NCI-H1930 (cell line): Measurements from ENCODE around the gene DNMBP.
"Not testable (repeated sequence)": the region's sequence is repeated elsewhere in the genome, so short reads cannot be mapped to it uniquely, and the experiment has no call there.

Source experiments
- DNase-seq, 2 experiments: peaks; one replicate each; lab custom pipeline; 2025; lab: John Stamatoyannopoulos, UW

DNMBP gene

DNA sequence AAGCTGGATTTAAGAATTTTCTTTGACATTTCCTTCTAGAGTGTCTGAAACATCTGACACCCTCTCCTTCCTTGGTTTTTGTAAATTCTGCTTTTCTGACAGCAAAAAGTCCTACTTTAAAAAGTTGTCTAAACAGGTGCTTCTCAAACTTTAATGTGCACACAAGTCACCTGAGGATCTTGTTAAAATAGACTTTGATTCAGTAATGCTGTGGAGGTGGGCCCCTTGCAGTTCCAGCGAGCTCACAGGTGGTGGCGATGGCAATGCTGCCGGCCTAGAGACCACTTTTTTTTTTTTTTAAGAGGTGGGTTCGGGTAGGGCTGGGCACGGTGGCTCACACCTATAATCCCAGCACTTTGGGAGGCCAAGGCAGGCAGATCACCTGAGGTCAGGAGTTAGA, 150.2 kb downstream of the DNMBP start:
- DNase-seq = no peak

DNA sequence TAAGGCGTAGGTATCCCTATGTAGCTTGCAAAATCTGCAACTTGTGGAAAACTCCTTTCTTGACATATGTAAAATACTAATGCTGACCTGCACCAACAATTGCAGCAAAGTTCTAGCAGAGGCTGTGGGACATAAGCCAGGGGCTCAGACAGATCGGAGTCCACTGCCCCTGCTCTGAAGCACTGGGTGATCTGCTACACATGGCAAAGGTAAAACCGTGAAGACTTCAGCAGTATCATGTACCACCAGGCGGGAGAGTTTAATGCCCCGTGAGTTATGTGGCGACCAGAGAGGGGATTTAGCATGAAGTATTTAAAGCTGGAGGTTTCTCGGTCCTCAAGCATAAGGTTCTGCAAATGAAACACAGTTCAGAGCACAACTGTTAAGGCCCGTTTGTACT, 150.9 kb downstream of the DNMBP start:
- no peak for DNase-seq

DNA sequence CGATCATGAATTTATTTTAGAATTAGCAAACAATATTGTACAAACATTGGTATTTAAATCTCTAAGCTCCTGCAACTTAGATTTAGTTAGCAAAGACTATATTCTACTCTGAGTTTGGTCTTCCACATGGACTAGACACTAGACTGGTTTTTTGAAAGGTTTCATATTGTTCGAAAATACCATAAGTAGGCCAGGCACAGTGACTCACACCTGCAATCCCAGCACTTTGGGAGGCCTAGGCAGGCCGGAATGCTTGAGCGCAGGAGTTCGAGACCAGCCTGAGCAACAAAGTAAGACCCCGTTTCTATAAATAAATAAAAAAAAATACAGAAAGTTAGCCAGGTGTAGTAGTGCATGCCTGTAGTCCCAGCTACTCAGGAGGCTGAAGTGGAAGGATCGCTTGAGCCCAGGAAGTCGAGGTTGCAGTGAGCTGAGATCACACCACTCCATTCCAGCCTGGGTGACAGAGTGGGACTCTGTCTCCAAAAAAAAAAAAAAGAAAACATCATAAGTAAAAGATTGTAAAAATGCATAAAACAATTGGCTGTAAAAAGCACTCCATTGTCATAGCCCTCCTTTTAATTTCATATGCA, 154.2 kb downstream of the DNMBP start:
- DNase-seq = no peak

DNA sequence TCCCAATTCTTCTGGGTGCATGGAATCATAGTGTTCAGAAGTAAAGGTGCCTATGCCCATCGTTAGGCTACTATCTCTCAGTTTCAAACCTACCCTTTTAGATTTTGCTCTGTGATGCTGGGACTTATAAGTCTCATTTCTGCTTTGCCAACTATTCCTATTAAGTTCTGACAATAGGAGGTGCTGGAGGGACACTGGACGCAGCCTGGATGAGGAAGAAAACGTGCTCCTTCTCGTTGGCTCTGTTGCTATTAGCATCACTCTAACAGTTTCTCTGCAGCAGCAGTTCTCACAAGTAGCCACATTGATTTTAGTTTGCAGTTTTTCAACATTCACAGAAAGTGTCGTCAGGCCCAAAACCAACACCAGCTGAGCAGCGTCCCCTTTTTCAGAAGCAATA, 154.9 kb downstream of the DNMBP start:
- no peak for DNase-seq

DNA sequence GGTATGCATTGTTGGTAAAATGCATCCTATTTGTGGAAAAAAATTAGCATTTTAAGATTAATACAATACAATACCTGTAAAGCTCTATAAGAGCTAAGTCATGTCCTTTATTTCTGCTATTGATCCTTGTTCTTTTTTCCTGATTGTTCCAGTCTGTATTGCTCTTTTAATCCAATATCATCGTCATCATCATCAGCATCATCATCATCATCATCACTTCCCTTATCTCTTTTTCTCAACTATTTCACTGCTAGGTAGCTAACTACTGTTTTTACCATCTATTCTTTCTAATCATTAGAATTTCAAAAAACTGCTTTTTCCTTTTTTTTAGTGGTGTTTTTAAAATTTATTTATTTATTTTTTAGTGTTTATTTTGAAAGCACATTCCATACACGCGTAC, 156.1 kb downstream of the DNMBP start:
- DNase-seq = no peak

DNA sequence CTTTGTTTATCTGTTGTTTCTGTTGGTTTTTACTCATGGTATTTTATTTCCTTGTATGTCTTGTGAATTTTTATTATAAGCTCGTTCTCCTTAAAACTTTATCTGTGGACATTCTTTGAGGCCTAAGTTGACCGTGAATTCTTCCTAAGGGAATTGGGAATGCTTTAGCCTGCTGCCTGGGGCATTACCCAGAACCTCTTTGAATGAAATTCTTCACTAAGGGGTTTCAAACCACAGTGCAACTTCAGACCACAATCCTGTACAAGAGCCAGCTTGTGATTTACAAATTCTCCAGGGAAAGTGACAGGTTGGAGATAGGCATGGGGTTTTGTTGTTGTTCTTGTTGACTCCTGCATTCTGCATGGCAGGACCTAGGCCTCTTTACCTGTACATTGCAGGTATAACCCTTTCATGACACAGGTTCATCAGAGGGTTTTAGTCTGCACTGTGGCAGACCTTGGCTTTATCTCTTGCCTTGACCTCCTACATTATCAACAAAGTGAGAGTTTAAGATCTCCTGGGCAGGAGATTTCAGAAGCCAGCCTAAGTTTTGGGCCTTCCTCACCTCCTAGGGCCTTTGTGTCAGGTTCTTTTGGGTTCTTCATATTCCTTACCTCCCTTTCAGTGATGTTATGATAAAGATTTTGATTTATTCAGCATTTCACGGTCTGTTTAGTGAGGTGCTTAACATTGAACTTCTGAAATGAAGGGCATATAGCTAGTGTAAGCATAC, 157.1 kb downstream of the DNMBP start:
- no peak for DNase-seq

DNA sequence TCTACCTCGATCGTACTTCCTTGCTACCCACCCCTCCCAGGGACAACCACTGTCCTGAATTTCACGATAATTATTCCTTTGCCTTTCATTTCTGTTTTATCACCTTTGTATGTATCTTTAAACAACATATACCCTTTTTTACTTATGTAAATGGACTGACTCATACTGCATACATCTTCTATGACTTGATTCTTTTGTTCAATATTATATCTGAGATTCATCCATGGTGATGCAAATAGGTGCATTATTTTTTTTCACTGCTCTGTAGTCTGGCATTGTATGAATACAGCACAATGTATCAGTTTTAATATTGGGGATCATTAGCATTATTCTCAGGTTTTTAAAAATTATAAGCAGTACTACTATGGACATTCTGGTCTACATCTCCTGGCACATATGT, 157.9 kb downstream of the DNMBP start:
- no peak for DNase-seq

DNA sequence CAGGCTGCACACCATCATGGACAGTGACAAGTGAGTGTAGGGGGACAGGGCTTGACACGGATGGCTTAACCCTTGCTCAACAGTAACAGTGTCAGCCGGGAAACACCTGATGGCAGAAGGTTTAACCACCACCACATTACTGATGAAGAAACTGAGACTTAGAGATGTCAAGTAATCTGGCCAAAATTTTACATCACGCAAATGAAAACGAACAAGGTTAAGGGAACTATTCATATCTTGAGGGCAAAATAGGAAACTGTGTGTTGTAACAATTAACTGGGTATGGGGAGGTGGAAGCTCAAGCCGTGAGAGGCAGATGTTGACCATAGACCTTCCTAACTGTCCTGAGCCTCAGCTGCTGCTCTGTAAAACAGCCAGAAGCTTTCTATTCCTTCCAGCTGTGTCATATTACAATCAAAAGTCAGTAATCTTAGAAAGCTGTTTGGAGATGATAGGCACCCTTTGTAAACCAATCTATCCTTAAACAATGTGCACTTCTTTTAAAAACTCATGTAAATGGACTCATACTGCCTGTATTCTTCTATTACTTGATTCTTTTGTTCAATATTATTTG, 158.9 kb downstream of the DNMBP start:
- DNase-seq = no peak

DNA sequence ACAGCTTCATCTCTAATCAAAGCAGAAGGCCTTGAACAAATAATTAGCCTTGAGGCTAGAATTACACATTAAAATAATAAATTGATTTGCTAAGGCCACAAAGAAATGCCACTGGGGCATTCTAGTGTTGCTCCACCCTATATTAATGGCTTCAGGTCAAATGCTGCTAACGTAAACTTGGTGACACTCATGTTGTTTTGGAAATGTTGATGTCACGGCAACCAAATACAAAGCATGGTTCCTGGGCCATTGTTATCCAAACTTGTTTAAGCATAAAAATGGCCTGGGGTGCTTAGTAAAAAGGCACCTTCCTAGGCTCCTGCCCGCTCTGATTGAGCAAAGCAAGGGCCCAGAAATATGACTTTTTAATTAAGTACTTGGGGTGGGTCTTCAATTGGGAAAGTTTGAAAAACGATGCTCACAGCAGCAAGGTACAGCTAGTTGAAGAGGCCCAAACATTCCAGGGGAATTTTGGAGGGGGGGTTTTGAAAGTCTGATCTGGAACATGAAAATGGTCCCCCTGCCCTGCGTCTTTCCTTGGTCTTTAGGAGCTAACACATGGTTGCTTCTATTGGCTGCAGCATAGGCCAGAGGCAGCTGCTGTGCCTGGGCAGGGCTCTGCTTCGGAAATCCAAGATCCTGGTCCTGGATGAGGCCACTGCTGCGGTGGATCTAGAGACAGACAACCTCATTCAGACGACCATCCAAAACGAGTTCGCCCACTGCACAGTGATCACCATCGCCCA, 159.6 kb downstream of the DNMBP start:
- no peak for DNase-seq

DNA sequence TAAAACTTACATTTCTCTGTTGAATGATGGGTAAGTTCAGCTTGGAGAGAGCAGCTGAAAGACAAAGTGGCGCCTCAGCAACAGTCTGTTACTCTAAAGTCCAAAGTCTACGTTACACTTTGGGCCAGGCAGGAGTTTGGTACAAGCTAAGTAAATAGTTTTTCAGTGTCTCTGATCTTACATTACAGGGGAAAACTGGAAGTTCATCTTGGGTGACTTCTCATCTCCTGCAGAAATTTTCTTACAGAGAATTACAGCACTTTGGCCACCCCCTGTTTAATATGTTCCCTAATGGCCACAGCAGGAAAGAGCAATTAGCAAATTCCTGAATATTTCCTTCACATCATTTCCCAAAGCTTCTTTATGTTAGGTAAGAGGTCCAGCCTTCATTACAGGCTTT, 160.2 kb downstream of the DNMBP start:
- no peak for DNase-seq

DNA sequence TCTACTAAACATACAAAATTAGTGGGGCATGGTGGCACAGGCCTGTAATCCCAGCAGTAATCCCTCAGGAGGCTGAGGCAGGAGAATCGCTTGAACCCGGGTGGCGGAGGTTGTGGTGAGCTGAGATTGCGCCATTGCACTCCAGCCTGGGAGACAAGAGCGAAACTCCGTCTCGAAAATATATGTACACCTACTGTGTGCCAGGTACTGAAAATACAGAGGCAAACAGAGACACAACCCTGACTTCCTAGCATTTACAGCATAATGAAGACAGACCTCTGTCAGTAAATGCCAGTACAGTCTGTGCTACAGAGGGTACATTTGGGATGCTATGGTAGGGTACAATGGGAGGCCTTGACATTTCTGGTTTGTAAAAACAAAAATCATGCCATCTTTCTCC, 160.7 kb downstream of the DNMBP start:
- no peak for DNase-seq

DNA sequence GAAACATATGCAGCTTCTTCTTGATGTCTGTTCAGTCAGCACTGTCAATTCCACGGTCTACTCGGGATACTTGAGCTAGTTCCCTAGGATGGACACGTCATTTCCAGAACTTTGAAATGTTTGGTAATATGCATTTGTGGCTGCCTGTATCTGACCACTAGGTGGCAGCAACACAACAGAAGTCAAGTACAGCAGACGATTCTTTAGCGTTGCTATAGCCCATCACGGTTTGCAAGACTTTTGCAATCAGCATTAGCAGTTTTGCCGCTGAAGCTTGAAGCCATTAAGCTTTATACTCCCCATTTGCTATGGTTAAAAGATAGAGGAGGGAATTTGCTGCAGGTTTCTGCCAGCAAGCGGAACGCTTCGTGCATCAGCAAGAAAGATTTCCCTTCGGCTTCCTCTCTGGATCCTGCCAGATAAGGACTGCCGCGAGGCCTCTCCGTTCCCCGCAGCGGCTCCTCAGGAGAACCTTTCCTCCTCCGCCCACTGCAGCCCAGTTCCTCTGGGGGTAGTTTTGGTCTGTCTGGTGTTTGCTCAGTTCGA, 163.8 kb downstream of the DNMBP start:
- peak; percentile 11 to 63 for DNase-seq

DNA sequence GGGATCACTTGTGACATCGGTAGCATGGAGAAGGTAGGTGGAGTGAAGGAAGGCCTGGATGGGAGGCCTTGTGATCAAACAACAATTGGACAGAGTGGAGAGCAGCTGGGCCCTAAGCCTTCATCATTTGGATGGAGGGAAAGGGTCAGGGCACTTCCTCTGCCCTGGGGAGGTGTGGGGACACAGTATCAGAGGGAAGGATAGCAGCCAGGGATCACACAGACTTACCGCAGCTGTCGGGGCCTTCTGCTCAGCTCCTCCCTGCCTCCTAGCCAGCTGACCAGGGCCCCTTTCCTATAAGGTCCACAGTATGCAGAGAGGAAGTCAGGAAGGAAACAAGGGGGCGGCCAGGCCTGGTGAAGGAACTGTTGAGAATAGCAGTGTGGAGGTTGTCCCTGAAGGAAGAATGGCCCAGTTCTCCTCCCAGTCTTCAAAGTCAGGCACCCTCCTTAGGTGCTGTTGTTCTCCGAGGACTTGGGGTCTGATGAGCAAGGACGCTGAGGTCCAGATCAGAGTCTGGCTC, 165.3 kb downstream of the DNMBP start:
- DNase-seq = no peak

DNA sequence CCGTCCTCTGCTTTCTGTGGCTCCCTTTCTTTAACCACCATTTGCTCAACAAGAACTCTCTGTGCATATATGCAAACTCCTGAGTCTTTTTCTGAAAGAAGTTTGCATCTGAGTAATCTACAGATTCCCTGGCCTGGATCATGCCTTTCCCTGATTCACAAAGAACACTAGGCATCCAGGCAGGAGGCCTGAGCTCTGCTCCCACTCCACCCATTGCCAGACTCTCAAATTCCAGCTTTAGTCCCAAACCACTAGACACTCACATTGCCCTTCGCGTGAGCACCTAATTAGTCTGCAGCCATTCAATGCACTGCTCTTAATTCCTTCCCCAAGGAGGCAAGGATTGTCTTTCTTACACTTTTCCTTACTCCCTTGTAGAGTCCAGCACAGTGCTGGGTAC, 166.4 kb downstream of the DNMBP start:
- DNase-seq = no peak

DNA sequence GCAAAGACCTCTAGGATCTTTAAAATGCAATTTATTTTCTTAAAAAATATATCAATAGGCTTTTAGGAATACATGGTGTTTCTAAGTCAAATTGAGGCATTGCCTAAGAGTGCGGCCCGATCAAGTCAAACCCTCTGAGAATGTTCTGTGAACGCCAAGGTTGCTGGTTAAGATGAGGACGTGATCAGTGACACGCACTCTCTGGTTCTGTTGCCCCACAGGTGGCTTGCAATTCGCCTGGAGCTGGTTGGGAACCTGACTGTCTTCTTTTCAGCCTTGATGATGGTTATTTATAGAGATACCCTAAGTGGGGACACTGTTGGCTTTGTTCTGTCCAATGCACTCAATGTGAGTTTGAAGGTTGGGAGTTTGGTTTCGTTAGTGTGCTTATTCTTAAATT, 168.0 kb downstream of the DNMBP start:
- DNase-seq = no peak

DNA sequence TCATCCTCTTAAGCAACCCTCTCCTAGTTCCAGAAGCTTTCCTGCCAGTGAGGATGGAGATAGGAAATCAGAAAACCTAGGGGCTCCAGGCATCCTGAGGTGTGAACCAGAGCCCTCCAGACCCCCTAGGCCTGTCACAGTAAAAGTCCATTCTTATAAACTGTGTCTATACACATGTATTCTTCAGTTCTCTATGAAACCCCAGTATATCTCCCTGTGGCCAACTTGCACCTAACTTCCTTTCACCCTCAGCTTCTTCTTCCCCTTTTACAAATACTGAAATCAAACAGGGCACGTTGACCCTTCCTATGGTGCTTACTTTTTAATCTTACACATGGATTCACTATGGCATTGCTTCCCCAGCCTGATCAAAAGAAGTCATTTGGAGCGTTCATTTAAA, 168.9 kb downstream of the DNMBP start:
- DNase-seq = not testable (repeated sequence)

DNA sequence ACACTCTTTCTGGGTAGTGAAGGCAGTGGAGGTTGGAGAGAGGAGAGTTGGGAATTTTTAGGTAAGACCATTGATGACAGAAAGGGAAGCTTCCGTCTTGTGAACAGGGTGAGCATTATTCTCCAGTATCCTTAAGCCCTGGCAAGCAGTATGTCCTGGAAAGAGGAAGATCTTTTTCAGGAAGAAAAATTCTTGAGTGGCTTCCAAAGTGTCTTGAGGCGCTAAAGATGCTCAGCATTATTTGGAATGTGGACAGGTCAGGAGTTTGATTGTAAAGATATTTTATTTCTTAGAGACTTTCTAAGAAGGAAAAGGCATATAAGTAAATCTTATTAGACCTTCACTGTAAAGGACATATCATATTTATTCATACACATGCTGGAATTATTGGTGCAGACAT, 173.0 kb downstream of the DNMBP start:
- DNase-seq = no peak

DNA sequence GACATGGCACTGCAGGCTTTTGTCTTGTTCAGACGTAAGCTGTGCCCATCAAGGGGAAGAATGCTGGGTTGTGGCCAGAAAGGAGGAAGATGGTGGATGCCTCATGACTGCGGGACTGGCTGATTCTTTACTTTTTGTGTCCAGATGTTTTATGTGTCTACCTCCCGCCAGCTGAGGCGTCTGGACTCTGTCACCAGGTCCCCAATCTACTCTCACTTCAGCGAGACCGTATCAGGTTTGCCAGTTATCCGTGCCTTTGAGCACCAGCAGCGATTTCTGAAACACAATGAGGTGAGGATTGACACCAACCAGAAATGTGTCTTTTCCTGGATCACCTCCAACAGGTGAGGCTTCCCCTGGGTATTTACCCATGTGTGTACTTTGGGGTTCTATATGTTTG, 173.8 kb downstream of the DNMBP start:
- DNase-seq = no peak

DNA sequence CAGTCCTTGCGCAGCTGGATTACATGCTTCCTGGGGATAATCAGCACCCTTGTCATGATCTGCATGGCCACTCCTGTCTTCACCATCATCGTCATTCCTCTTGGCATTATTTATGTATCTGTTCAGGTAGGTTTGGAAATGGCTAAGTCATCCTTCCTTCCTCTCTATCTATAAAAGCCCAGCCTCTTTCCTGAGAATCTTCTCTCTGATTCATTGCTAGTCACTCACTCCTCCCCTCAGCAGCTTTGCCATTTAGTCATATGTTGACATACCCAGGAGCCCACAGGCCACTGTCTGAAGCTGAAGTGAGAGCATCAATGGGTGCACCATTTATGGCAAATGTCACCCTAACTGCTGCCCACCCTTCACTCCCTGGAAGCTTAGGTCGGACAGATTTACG, 175.3 kb downstream of the DNMBP start:
- no peak for DNase-seq

DNA sequence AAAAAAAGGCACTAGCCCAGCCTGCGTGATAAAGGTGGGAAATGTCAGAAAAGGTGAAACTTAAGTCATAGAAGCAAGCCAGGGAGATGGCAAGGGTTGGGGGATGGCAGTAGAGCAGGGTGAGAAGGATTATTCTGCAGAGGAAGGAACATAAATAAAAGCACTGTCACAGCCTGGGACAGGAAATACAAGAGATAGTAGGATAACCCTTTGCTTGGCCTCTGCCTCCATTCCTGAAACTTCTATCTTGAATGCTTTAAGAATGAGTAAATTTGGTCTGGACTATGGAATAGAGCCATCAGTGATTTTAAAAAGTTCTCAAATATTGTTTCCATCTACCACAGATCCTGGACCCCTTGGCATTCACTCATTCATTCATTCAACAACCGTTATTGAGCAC, 177.3 kb downstream of the DNMBP start:
- DNase-seq = no peak

DNA sequence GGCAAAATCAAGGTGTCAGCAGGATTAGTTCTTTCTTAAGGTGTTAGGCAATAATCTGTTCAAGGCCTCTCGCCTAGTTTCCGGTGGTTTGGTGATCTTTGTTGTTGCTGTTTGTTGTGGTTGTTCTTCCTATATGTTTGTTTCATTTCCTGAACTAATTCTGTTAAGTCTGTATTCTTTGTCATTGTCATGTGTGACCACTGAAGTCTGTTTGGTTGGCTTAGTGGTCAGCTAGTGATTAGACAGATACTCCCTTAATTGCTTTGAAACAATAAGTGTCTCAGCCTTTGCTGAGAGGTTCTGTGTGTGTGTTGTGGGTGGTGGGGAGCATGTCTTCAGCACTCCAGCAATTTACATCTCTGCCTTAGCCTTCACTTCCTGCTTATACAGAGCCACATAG, 181.3 kb downstream of the DNMBP start:
- DNase-seq = no peak

DNA sequence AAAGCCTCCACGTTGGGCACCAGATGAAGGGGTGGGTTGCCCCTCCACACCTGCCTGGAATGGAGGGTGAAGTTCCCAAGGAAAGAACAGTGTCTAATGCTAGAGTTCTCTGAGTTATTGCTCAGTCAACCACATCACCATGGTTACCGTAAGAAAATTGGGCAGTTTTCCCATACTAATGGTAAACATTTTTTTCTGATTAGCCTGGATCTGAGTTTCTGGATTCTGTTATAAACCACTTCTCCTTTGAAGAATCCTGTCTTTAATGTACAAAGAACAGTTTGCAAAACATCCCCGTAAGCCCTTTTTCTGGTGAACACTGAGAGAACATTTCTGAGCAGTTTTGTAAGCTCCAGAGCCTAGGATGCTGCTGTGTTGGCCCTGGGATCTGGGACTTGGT, 181.8 kb downstream of the DNMBP start:
- no peak for DNase-seq
